ENCODE measurements around the gene OR10C1. TPM values are rescaled to one million over a fixed set of nuclear protein-coding genes. Genes with fewer than 3 reads are reported as not detected.

The OR10C1 gene
- total RNA-seq, 1 experiment from 2014 or later: not detected

- TF ChIP-seq YY1 (IDR thresholded peaks at IDR 0.05; ENCODE audit: extremely low read depth, insufficient replicate concordance, low read depth, low read length) (no peak), ATF3 (IDR thresholded peaks at IDR 0.05) (no peak), ELF1 (IDR thresholded peaks at IDR 0.05; ENCODE audit: borderline replicate concordance, low read depth) (no peak), CTCF (IDR thresholded peaks at IDR 0.05 in 2 of 3, conservative IDR thresholded peaks at IDR 0.05 in 1 of 3; ENCODE audit: borderline replicate concordance in 1 of 3, insufficient read depth in 1 of 3, low read depth in 2 of 3, low read length in 2 of 3) (no peak), RAD21 (IDR thresholded peaks at IDR 0.05; ENCODE audit: low read depth) (no peak), EZH2 (IDR thresholded peaks at IDR 0.05) (no peak), ZNF274 (IDR thresholded peaks at IDR 0.05; ENCODE audit: low read depth, low read length) (no peak)
- H3K4me3 ChIP-seq (replicated peaks in 1 of 2; ENCODE audit: low read depth in 1 of 2, low read length in 2 of 2): no peak overlapping the region
- ChIA-PET POLR2A (no interaction called here), RAD21 (ENCODE audit: low non-redundant PET in 1 of 2, low total read pairs in 2 of 2, uncharacterized antibody in 2 of 2, unreplicated experiment in 2 of 2) (no interaction called here), CTCF (no interaction called here)
- H4K20me1 ChIP-seq (ENCODE audit: insufficient read depth): no peaks in the 10 kb centered on the region
- H3K36me3 ChIP-seq (ENCODE audit: control insufficient read depth in 1 of 2, insufficient read depth in 2 of 2, low read length in 2 of 2): no peaks in the 10 kb centered on the region
- H3K4me2 ChIP-seq (ENCODE audit: low read length): no peak overlapping the region
- ATAC-seq (no peak), DNase-seq (ENCODE audit: low read depth, low spot score) (no peak)
- H3K27ac ChIP-seq (ENCODE audit: low read depth, low read length): no peak overlapping the region
- no peak overlapping the region for H3K9ac ChIP-seq (ENCODE audit: low read length)
- H3K4me1 ChIP-seq (ENCODE audit: control insufficient read depth in 1 of 2, insufficient read depth in 2 of 2, low read length in 2 of 2): no peaks in the 10 kb centered on the region
- H3K9me2 ChIP-seq (ENCODE audit: insufficient read depth): no peaks in the 10 kb centered on the region
- H3K79me2 ChIP-seq (ENCODE audit: insufficient read depth, low read length): no peaks in the 10 kb centered on the region
- BruUV-seq (replicated peaks): no TSS peak
- no peak overlapping the region for H2AFZ ChIP-seq (ENCODE audit: low read depth, low read length, poor library complexity, severe bottlenecking)
- no peaks in the 10 kb centered on the region for H3K9me3 ChIP-seq (ENCODE audit: control insufficient read depth in 1 of 2, insufficient read depth in 1 of 2, low read depth in 1 of 2, low read length in 2 of 2)
- intact Hi-C loops (cut with micrococcal nuclease): no loop called here
- H3K27me3 ChIP-seq (ENCODE audit: insufficient read depth, low read length): no peaks in the 10 kb centered on the region
Measured at GRCh38 chr6:29486577-29486976, 47.5 kb downstream of the OR10C1 start.

DNA sequence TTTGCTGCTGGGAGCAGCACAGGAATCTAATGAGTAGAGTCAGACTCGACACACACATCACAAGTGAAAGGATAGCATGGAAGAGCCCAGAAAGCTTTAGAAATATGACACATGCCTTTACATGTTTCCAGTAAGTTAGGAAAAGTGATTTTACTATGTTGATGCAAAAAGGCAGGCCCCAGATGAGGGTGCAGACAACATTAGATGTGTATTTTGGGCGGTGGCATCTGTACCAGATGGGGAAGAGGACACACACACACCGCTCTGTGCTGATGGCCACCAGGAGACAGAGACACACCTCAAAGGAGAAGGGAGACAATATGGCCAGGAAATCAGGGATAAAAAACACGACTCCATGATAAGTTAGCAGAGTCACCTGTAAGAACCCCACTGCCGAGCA lies 48.0 kb downstream of the OR10C1 start:
- CTCF ChIA-PET: no interaction called here
- RAD21 ChIA-PET (ENCODE audit: low non-redundant PET in 1 of 2, low total read pairs in 2 of 2, uncharacterized antibody in 2 of 2, unreplicated experiment in 2 of 2): no interaction called here
- intact Hi-C loops (cut with micrococcal nuclease): no loop called here
- Histone ChIP-seq H3K9me3 (ENCODE audit: control insufficient read depth in 1 of 2, insufficient read depth in 1 of 2, low read depth in 1 of 2, low read length in 2 of 2) (no peaks in the 10 kb centered on the region), H3K79me2 (ENCODE audit: insufficient read depth, low read length) (no peaks in the 10 kb centered on the region), H3K4me1 (ENCODE audit: control insufficient read depth in 1 of 2, insufficient read depth in 2 of 2, low read length in 2 of 2) (no peaks in the 10 kb centered on the region), H3K9ac (ENCODE audit: low read length) (no peak overlapping the region), H2AFZ (ENCODE audit: low read depth, low read length, poor library complexity, severe bottlenecking) (no peak overlapping the region), H3K36me3 (ENCODE audit: control insufficient read depth in 1 of 2, insufficient read depth in 2 of 2, low read length in 2 of 2) (no peaks in the 10 kb centered on the region), H3K4me2 (ENCODE audit: low read length) (no peak overlapping the region), H3K27me3 (ENCODE audit: insufficient read depth, low read length) (no peaks in the 10 kb centered on the region), H3K27ac (ENCODE audit: low read depth, low read length) (no peak overlapping the region), H4K20me1 (ENCODE audit: insufficient read depth) (no peaks in the 10 kb centered on the region), H3K4me3 (replicated peaks in 1 of 2; ENCODE audit: low read depth in 1 of 2, low read length in 2 of 2) (no peak overlapping the region), H3K9me2 (ENCODE audit: insufficient read depth) (no peaks in the 10 kb centered on the region; the same call in 1 of the 2 replicates)
- POLR2A ChIA-PET: no interaction called here
- DNase-seq (ENCODE audit: low read depth, low spot score) (no peak), ATAC-seq (no peak)
- BruUV-seq (replicated peaks): no TSS peak
- no peak for TF ChIP-seq ATF3 (IDR thresholded peaks at IDR 0.05)
- no peak for TF ChIP-seq POLR2AphosphoS5 (IDR thresholded peaks at IDR 0.05; ENCODE audit: low read depth, low read length)
- TF ChIP-seq, protein P1, sequence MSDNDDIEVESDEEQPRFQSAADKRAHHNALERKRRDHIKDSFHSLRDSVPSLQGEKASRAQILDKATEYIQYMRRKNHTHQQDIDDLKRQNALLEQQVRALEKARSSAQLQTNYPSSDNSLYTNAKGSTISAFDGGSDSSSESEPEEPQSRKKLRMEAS (IDR thresholded peaks at IDR 0.05): no peak
- no peak for TF ChIP-seq SRF (IDR thresholded peaks at IDR 0.05; ENCODE audit: low read depth)
- TF ChIP-seq YY1 (IDR thresholded peaks at IDR 0.05; ENCODE audit: extremely low read depth, insufficient replicate concordance, low read depth, low read length): no peak
- no peak for TF ChIP-seq REST (IDR thresholded peaks at IDR 0.05; ENCODE audit: low read depth)
- TF ChIP-seq EZH2phosphoT487 (IDR thresholded peaks at IDR 0.05; ENCODE audit: borderline replicate concordance): no peak
- TF ChIP-seq TCF7L2 (IDR thresholded peaks at IDR 0.05; ENCODE audit: borderline replicate concordance, extremely low read depth, insufficient read depth, insufficient read length): no peak
- no peak for TF ChIP-seq CBX3 (IDR thresholded peaks at IDR 0.05; ENCODE audit: low read depth)
- TF ChIP-seq ZNF274 (IDR thresholded peaks at IDR 0.05; ENCODE audit: low read depth, low read length): no peak
- no peak for TF ChIP-seq POLR2A (IDR thresholded peaks at IDR 0.05; ENCODE audit: borderline replicate concordance, extremely low read depth, insufficient read depth, insufficient read length)
